ENCODE results near the gene EMSY. TPM values are rescaled to one million over a fixed set of nuclear protein-coding genes. Genes with fewer than 3 reads are reported as not detected.

EMSY gene
- total and polyA plus RNA-seq, 3 experiments from 2014 or later, result 24.5 to 28.8 (median 28.2) TPM

DNA sequence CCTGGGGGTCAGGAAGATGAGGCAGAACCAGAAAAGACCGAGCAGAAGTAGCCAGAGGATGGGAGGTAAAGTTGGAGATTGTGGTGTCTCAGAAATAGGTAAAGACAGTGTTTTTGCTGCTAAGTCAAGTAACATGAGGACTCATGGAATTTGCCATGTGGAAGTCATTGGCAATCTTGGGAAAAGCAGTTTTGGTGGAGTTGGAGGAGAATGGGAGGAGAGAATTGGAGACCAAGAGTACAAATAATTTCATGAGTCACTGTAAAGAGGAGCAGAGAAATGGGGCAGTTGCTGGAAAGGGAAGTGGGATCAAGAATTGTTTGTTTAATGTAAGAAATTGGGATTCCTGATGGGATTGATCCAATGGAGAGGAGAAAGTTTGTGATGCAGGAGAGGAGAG, 114.1 kb downstream of the EMSY start:
- CTCF ChIA-PET, result no interaction called here
- peaks cover 8% of the 10 kb centered on the region for H3K27me3 ChIP-seq (ENCODE audit: insufficient read depth, low read length, poor library complexity, severe bottlenecking)
- peaks cover 3 to 5% of the 10 kb centered on the region in 2 donors for H3K27me3 Mint-ChIP-seq
- H3K27ac Mint-ChIP-seq, result peak overlapping the region in 1 of 8 donors; percentile 51
- H3K4me1 ChIP-seq (ENCODE audit: insufficient read depth, low read length), result no peaks in the 10 kb centered on the region
- H3K4me3 ChIP-seq (ENCODE audit: low read length), result no peak overlapping the region
- no peak for DNase-seq
- H3K27ac ChIP-seq (ENCODE audit: low read depth, low read length), result no peak overlapping the region
- no peaks in the 10 kb centered on the region for H3K36me3 Mint-ChIP-seq
- H3K9me3 ChIP-seq (ENCODE audit: low read length), result no peaks in the 10 kb centered on the region
- H3K9me3 Mint-ChIP-seq, result no peaks in the 10 kb centered on the region
- POLR2A ChIA-PET, result no interaction called here
- peaks cover 2 to 12% (median 10%) of the 10 kb centered on the region in 3 donors for H3K4me1 Mint-ChIP-seq
- no peaks in the 10 kb centered on the region for H3K36me3 ChIP-seq (ENCODE audit: insufficient read depth, low read length)
- peak overlapping the region in 1 of 7 donors; percentile 15 for H3K4me3 Mint-ChIP-seq

DNA sequence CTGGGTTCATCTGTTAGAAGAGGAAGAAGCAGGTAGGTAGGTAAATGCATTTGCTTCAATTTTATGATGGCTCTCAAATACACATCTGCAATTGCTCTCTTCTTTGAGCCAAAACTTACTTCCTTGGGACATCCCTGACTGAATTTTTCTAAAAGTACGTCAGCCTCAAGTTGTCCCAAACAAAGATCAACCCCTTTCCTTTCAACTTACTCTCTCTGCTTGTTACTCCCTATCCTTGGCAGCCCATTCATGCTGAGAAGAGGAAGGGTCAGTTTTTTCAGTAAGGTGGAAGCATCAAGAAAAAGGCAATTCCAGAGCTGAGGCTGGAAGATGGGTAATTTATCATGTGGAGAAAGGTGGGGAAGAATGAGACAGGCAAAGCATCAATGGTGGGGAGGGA, 114.5 kb downstream of the EMSY start:
- no peak overlapping the region for H3K27ac ChIP-seq (ENCODE audit: low read depth, low read length)
- DNase-seq, result no peak
- POLR2A ChIA-PET, result no interaction called here
- CTCF ChIA-PET, result no interaction called here
- peaks cover 8% of the 10 kb centered on the region for H3K27me3 ChIP-seq (ENCODE audit: insufficient read depth, low read length, poor library complexity, severe bottlenecking)
- H3K4me1 Mint-ChIP-seq, result peaks cover 2 to 12% (median 10%) of the 10 kb centered on the region in 3 donors
- no peak overlapping the region for H3K4me3 ChIP-seq (ENCODE audit: low read length)
- no peak overlapping the region for H3K4me3 Mint-ChIP-seq
- H3K27me3 Mint-ChIP-seq, result peaks cover 3 to 10% of the 10 kb centered on the region in 2 donors
- H3K36me3 Mint-ChIP-seq, result no peaks in the 10 kb centered on the region
- no peaks in the 10 kb centered on the region for H3K4me1 ChIP-seq (ENCODE audit: insufficient read depth, low read length)
- no peaks in the 10 kb centered on the region for H3K36me3 ChIP-seq (ENCODE audit: insufficient read depth, low read length)
- peak overlapping the region in 1 of 8 donors; percentile 51 for H3K27ac Mint-ChIP-seq
- H3K9me3 ChIP-seq (ENCODE audit: low read length), result no peaks in the 10 kb centered on the region
- H3K9me3 Mint-ChIP-seq, result no peaks in the 10 kb centered on the region

DNA sequence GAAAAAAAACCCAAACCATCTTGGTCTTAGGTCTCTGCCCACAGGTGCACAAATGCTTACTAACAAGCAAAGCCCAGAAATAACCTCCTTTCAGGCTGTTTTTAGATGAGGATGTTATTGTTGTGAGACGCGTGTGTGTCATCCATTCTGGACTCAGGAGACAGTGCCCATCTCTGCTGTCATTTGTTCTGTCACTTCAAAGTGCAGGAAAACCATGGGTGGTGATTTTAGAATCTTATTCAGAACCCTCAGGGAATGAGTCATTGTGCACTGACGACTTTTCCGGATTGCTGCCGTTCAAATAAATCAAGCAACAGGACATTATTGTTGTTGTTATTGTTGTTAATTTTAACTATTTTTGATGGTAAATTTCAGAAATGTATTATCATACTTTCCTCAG, 115.4 kb downstream of the EMSY start:
- no peaks in the 10 kb centered on the region for H3K4me1 ChIP-seq (ENCODE audit: insufficient read depth, low read length)
- ChIA-PET CTCF (no interaction called here), POLR2A (no interaction called here)
- H3K27ac ChIP-seq (ENCODE audit: low read depth, low read length), result no peak overlapping the region
- no peaks in the 10 kb centered on the region for H3K9me3 ChIP-seq (ENCODE audit: low read length)
- Mint-ChIP-seq H3K4me3 (no peak overlapping the region), H3K27ac (peak overlapping the region in 1 of 8 donors; percentile 1), H3K36me3 (no peaks in the 10 kb centered on the region), H3K9me3 (no peaks in the 10 kb centered on the region), H3K27me3 (peaks cover 3 to 18% of the 10 kb centered on the region in 2 donors), H3K4me1 (peaks cover 2 to 12% (median 10%) of the 10 kb centered on the region in 3 donors)
- H3K4me3 ChIP-seq (ENCODE audit: low read length), result no peak overlapping the region
- DNase-seq, result no peak
- peaks cover 8% of the 10 kb centered on the region for H3K27me3 ChIP-seq (ENCODE audit: insufficient read depth, low read length, poor library complexity, severe bottlenecking)
- H3K36me3 ChIP-seq (ENCODE audit: insufficient read depth, low read length), result no peaks in the 10 kb centered on the region

DNA sequence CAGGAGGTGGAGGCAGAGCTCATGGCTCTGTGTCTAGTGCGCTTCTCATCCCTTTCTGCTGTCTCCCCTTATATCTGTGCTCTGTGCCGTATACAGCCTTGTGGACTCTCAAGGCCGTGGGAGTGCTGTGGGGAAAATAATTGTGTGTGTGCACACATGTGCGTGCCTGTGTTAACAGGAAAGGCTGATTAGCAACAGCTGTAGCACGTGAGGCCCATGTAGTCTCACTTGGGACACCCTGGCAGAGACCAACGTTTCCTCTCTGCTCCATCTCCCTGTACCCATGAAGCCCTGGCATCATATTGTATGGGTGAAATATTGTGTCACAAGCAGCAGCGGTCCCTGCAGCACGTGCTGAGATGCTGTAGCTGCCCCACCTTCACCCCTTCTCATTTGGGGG, 116.4 kb downstream of the EMSY start:
- H3K27me3 ChIP-seq (ENCODE audit: insufficient read depth, low read length, poor library complexity, severe bottlenecking), result peaks cover 8% of the 10 kb centered on the region
- H3K9me3 ChIP-seq (ENCODE audit: low read length), result no peaks in the 10 kb centered on the region
- Mint-ChIP-seq H3K9me3 (no peaks in the 10 kb centered on the region), H3K27me3 (peaks cover 4 to 18% of the 10 kb centered on the region in 2 donors), H3K4me1 (peaks cover 2 to 12% (median 10%) of the 10 kb centered on the region in 3 donors), H3K4me3 (no peak overlapping the region), H3K27ac (peak overlapping the region in 1 of 8 donors; percentile 57), H3K36me3 (no peaks in the 10 kb centered on the region)
- H3K27ac ChIP-seq (ENCODE audit: low read depth, low read length), result no peak overlapping the region
- H3K36me3 ChIP-seq (ENCODE audit: insufficient read depth, low read length), result no peaks in the 10 kb centered on the region
- H3K4me1 ChIP-seq (ENCODE audit: insufficient read depth, low read length), result no peaks in the 10 kb centered on the region
- no peak overlapping the region for H3K4me3 ChIP-seq (ENCODE audit: low read length)
- no peak for DNase-seq
- ChIA-PET POLR2A (no interaction called here), CTCF (no interaction called here)

DNA sequence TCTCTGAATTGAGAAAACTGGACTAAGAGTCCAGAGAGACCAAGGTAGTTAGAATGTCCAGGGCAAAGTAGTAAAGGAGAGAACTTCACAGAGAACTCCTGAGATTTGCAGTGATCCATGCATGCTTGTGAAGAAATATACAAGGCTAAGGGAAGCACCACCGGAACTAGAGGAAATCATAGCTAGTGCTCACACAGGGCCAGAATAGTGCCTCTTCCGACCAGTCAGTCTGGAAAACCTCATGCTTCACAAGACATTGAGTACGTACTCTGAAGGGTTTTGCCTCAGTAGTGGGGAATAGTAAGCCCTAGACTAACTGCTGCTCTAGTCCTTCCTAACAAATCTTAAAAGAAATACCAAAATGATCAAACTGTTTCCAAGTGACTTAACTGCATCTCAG, 117.7 kb downstream of the EMSY start:
- H3K4me3 ChIP-seq (ENCODE audit: low read length), result no peak overlapping the region
- H3K27ac Mint-ChIP-seq, result no peak overlapping the region
- no peaks in the 10 kb centered on the region for H3K36me3 ChIP-seq (ENCODE audit: insufficient read depth, low read length)
- no peak for DNase-seq
- CTCF ChIA-PET, result no interaction called here
- H3K27ac ChIP-seq (ENCODE audit: low read depth, low read length), result no peak overlapping the region
- POLR2A ChIA-PET, result no interaction called here
- H3K4me1 ChIP-seq (ENCODE audit: insufficient read depth, low read length), result no peaks in the 10 kb centered on the region
- no peaks in the 10 kb centered on the region for H3K9me3 ChIP-seq (ENCODE audit: low read length)
- H3K36me3 Mint-ChIP-seq, result no peaks in the 10 kb centered on the region
- H3K27me3 ChIP-seq (ENCODE audit: insufficient read depth, low read length, poor library complexity, severe bottlenecking), result peaks cover 8% of the 10 kb centered on the region
- H3K4me3 Mint-ChIP-seq, result no peak overlapping the region
- H3K4me1 Mint-ChIP-seq, result peaks cover 2 to 12% (median 10%) of the 10 kb centered on the region in 3 donors
- peaks cover 0 to 2% (median 1%) of the 10 kb centered on the region in 5 donors for H3K9me3 Mint-ChIP-seq
- H3K27me3 Mint-ChIP-seq, result peaks cover 4 to 18% of the 10 kb centered on the region in 2 donors

DNA sequence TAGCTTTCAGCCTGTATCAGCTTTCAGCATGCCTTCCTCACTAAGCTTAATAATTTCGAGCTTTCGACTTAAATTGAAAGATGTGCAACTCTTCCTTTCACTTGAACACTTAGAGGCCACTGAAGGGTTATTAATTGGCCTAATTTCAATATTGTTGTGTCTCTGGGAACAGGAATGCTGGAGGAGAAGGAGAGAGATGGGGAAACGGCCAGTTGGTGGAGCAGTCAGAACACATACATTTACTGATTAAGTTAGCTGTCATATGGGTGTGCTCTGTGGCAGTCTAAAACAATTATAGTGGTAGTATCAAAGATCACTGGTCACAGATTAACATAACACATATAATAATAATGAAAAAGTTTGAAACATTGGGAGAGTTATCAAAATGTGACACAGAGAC, 119.5 kb downstream of the EMSY start:
- peaks cover 0 to 2% (median 1%) of the 10 kb centered on the region in 5 donors for H3K9me3 Mint-ChIP-seq
- no peaks in the 10 kb centered on the region for H3K36me3 Mint-ChIP-seq
- peaks cover 2 to 12% (median 10%) of the 10 kb centered on the region in 3 donors for H3K4me1 Mint-ChIP-seq
- Histone ChIP-seq H3K4me1 (ENCODE audit: insufficient read depth, low read length) (no peaks in the 10 kb centered on the region), H3K27ac (ENCODE audit: low read depth, low read length) (no peak overlapping the region), H3K9me3 (ENCODE audit: low read length) (no peaks in the 10 kb centered on the region), H3K27me3 (ENCODE audit: insufficient read depth, low read length, poor library complexity, severe bottlenecking) (peaks cover 8% of the 10 kb centered on the region), H3K4me3 (ENCODE audit: low read length) (no peak overlapping the region), H3K36me3 (ENCODE audit: insufficient read depth, low read length) (no peaks in the 10 kb centered on the region)
- no peak overlapping the region for H3K27ac Mint-ChIP-seq
- POLR2A ChIA-PET, result no interaction called here
- peaks cover 3 to 21% of the 10 kb centered on the region in 2 donors for H3K27me3 Mint-ChIP-seq
- no peak overlapping the region for H3K4me3 Mint-ChIP-seq
- no peak for DNase-seq
- CTCF ChIA-PET, result no interaction called here

DNA sequence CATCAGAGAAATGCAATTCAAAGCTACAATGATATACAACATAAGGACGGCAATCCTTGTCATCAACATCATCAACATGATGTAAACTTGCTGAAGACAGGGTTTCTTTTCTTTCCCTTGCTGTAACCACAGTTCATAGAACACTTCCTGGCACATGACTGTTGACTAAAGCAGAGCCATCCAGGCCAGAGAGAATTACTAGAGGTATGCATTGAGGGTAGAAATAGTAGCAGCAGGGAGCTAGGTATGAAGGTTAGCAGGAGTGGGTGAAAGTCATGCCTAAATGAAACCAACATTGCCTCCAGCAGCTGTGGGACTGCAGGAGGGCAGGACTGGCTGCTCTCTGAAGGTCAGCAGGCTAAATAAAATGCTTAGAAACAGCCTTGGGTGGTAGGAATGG, 122.0 kb downstream of the EMSY start:
- no peak overlapping the region for H3K27ac Mint-ChIP-seq
- Histone ChIP-seq H3K27me3 (ENCODE audit: insufficient read depth, low read length, poor library complexity, severe bottlenecking) (peaks cover 8% of the 10 kb centered on the region), H3K36me3 (ENCODE audit: insufficient read depth, low read length) (no peaks in the 10 kb centered on the region), H3K9me3 (ENCODE audit: low read length) (no peaks in the 10 kb centered on the region), H3K27ac (ENCODE audit: low read depth, low read length) (no peak overlapping the region), H3K4me1 (ENCODE audit: insufficient read depth, low read length) (no peaks in the 10 kb centered on the region), H3K4me3 (ENCODE audit: low read length) (no peak overlapping the region)
- POLR2A ChIA-PET, result no interaction called here
- no peak for DNase-seq
- H3K4me1 Mint-ChIP-seq, result no peaks in the 10 kb centered on the region
- no peak overlapping the region for H3K4me3 Mint-ChIP-seq
- peaks cover 3 to 29% of the 10 kb centered on the region in 2 donors for H3K27me3 Mint-ChIP-seq
- H3K9me3 Mint-ChIP-seq, result peaks cover 0 to 2% (median 1%) of the 10 kb centered on the region in 5 donors
- H3K36me3 Mint-ChIP-seq, result no peaks in the 10 kb centered on the region
- CTCF ChIA-PET, result no interaction called here

DNA sequence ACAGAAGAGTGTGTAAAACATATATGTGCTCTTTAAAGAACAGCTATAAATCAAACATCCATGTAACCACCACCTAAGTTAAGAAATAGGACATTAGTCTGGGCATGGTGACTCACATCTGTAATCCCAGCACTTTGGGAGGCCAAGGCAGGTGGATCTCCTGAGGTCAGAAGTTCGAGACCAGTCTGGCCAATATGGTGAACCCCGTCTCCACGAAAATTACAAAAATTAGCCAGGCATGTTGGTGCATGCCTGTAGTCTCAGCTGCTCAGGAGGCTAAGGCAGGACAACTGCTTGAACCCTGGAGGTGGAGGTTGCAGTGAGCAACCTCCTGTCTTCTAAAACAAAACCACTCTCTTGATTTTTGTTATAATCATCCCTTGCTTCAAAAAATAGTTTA, 122.4 kb downstream of the EMSY start:
- H3K27ac Mint-ChIP-seq, result no peak overlapping the region
- ChIA-PET POLR2A (no interaction called here), CTCF (no interaction called here)
- H3K4me1 ChIP-seq (ENCODE audit: insufficient read depth, low read length), result no peaks in the 10 kb centered on the region
- no peaks in the 10 kb centered on the region for H3K9me3 ChIP-seq (ENCODE audit: low read length)
- H3K4me3 ChIP-seq (ENCODE audit: low read length), result no peak overlapping the region
- H3K4me3 Mint-ChIP-seq, result no peak overlapping the region
- no peak for DNase-seq
- H3K9me3 Mint-ChIP-seq, result peaks cover 0 to 2% (median 1%) of the 10 kb centered on the region in 5 donors
- H3K27me3 ChIP-seq (ENCODE audit: insufficient read depth, low read length, poor library complexity, severe bottlenecking), result peaks cover 8% of the 10 kb centered on the region
- H3K27me3 Mint-ChIP-seq, result peaks cover 3 to 29% of the 10 kb centered on the region in 2 donors
- no peaks in the 10 kb centered on the region for H3K4me1 Mint-ChIP-seq
- H3K27ac ChIP-seq (ENCODE audit: low read depth, low read length), result no peak overlapping the region
- H3K36me3 Mint-ChIP-seq, result no peaks in the 10 kb centered on the region
- no peaks in the 10 kb centered on the region for H3K36me3 ChIP-seq (ENCODE audit: insufficient read depth, low read length)

DNA sequence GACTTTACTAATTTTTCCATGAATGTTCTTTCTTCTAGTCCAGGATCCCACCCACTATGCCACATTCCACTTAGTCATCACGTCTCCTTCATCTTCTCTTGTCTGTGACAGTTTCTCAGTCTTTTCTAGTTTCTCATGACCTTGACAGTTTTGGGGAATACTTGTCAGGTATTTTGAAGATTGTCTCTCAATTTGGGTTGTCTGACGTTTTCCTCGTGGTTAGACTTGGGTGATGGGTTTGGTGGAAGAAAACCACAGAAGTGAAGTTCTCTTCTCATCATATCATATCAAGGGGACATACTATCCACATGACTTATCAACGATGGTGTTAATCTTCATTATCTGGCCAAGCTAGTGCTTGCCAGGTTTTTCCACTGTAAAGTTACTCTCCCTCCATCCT, 123.3 kb downstream of the EMSY start:
- ChIA-PET POLR2A (no interaction called here), CTCF (no interaction called here)
- Mint-ChIP-seq H3K9me3 (peaks cover 0 to 2% (median 1%) of the 10 kb centered on the region in 5 donors), H3K27ac (no peak overlapping the region), H3K36me3 (no peaks in the 10 kb centered on the region), H3K4me1 (no peaks in the 10 kb centered on the region), H3K4me3 (no peak overlapping the region), H3K27me3 (peaks cover 3 to 29% of the 10 kb centered on the region in 2 donors)
- H3K9me3 ChIP-seq (ENCODE audit: low read length), result no peaks in the 10 kb centered on the region
- no peaks in the 10 kb centered on the region for H3K4me1 ChIP-seq (ENCODE audit: insufficient read depth, low read length)
- H3K27ac ChIP-seq (ENCODE audit: low read depth, low read length), result no peak overlapping the region
- DNase-seq, result no peak
- no peak overlapping the region for H3K4me3 ChIP-seq (ENCODE audit: low read length)
- H3K27me3 ChIP-seq (ENCODE audit: insufficient read depth, low read length, poor library complexity, severe bottlenecking), result peaks cover 3% of the 10 kb centered on the region
- H3K36me3 ChIP-seq (ENCODE audit: insufficient read depth, low read length), result no peaks in the 10 kb centered on the region

Data from CD8-positive, alpha-beta memory T cell (primary cell).